ENCODE results near the gene RXRG.

RXRG gene

GRCh38 chr1:165397944-165398343 lies 47.0 kb downstream of the RXRG start:
- CTCF ChIA-PET: interaction anchor here (0.6 to 2.5 kb wide), 2 partner anchors 175 to 195 kb away, joined by 3 to 9 read pairs; no protein-coding TSS in a partner anchor
- POLR2A ChIA-PET (ENCODE audit: low non-redundant PET): no interaction called here
- H3K27ac ChIP-seq: no peak overlapping the region
- DNase-seq (ENCODE audit: low spot score): no peak
- no peak for TF ChIP-seq CTCF (conservative IDR thresholded peaks at IDR 0.05; ENCODE audit: low read depth)

GRCh38 chr1:165395901-165396300 lies 49.0 kb downstream of the RXRG start:
- POLR2A ChIA-PET (ENCODE audit: low non-redundant PET): interaction anchor here (0.6 kb wide), 1 partner anchor 139 kb away, joined by 4 read pairs; no protein-coding TSS in a partner anchor
- no peak overlapping the region for H3K27ac ChIP-seq
- CTCF ChIA-PET: interaction anchor here (0.9 kb wide), 1 partner anchor 197 kb away, joined by 3 read pairs; no protein-coding TSS in a partner anchor
- DNase-seq (ENCODE audit: low spot score): no peak
- TF ChIP-seq CTCF (conservative IDR thresholded peaks at IDR 0.05; ENCODE audit: low read depth): no peak

- TF ChIP-seq CTCF (conservative IDR thresholded peaks at IDR 0.05; ENCODE audit: low read depth): no peak
- DNase-seq (ENCODE audit: low spot score): no peak
- ChIA-PET CTCF (interaction anchor here (0.9 kb wide), 1 partner anchor 197 kb away, joined by 3 read pairs; no protein-coding TSS in a partner anchor), POLR2A (ENCODE audit: low non-redundant PET) (interaction anchor here (0.6 kb wide), 1 partner anchor 138 kb away, joined by 4 read pairs; no protein-coding TSS in a partner anchor)
- H3K27ac ChIP-seq: no peak overlapping the region
These were observed 49.4 kb downstream of the RXRG start for GRCh38 chr1:165395478-165395877.

GRCh38 chr1:165392634-165393571 lies 52.0 kb downstream of the RXRG start:
- DNase-seq (ENCODE audit: low spot score): peak; percentile 80
- CTCF ChIA-PET: interaction anchor here (0.6 to 3.5 kb wide), 18 partner anchors 9 to 1271 kb away, joined by 3 to 33 read pairs (median 3); no protein-coding TSS in a partner anchor
- POLR2A ChIA-PET (ENCODE audit: low non-redundant PET): no interaction called here
- peak; percentile 94 for TF ChIP-seq CTCF (conservative IDR thresholded peaks at IDR 0.05; ENCODE audit: low read depth)
- no peak overlapping the region for H3K27ac ChIP-seq

- ChIA-PET CTCF (interaction anchor here (0.7 kb wide), 1 partner anchor 183 kb away, joined by 4 read pairs; no protein-coding TSS in a partner anchor), POLR2A (ENCODE audit: low non-redundant PET) (no interaction called here)
- DNase-seq (ENCODE audit: low spot score): no peak
- TF ChIP-seq CTCF (conservative IDR thresholded peaks at IDR 0.05; ENCODE audit: low read depth): no peak
- no peak overlapping the region for H3K27ac ChIP-seq
These were observed 55.3 kb downstream of the RXRG start for GRCh38 chr1:165389609-165390008.

- no peak overlapping the region for H3K27ac ChIP-seq
- ChIA-PET CTCF (no interaction called here), POLR2A (ENCODE audit: low non-redundant PET) (no interaction called here)
- no peak for TF ChIP-seq CTCF (conservative IDR thresholded peaks at IDR 0.05; ENCODE audit: low read depth)
- DNase-seq (ENCODE audit: low spot score): no peak
These were observed 57.0 kb downstream of the RXRG start for GRCh38 chr1:165387961-165388360.

Measured in RWPE1 (cell line).